WTC11 (cell line): ENCODE data around the gene SYNCRIP.

Experiments used
- CBFB ChIP-seq: sonication (generic); formaldehyde crosslinking; IDR thresholded peaks from 2 replicates; pipeline ENCODE4 v1.8.1; 2022; ENCODE audit warnings: mild to moderate bottlenecking, low read depth, missing genetic modification reagents
- CTCF ChIP-seq: fragments of 200-600 bp; IDR thresholded peaks from 2 replicates; pipeline ENCODE4 v1.8.0; 2022; ENCODE audit warnings: antibody characterized with exemption
- FOXK1 ChIP-seq: sonication (generic); formaldehyde crosslinking; IDR thresholded peaks from 2 replicates; pipeline ENCODE4 v1.8.0; 2022; ENCODE audit warnings: mild to moderate bottlenecking, moderate library complexity, missing genetic modification reagents
- GABPB1 ChIP-seq: sonication (generic); formaldehyde crosslinking; IDR thresholded peaks from 2 replicates; pipeline ENCODE4 v1.8.1; 2023; ENCODE audit warnings: mild to moderate bottlenecking, missing genetic modification reagents
- HMGXB4 ChIP-seq: sonication (generic); formaldehyde crosslinking; IDR thresholded peaks from 2 replicates; pipeline ENCODE4 v1.8.1; 2023; ENCODE audit warnings: mild to moderate bottlenecking, moderate library complexity, missing genetic modification reagents
- NFYB ChIP-seq: sonication (generic); formaldehyde crosslinking; conservative IDR thresholded peaks from 2 replicates; pipeline ENCODE4 v1.8.0; 2022; ENCODE audit warnings: low read depth, missing genetic modification reagents
- TP53 ChIP-seq: sonication (generic); formaldehyde crosslinking; IDR thresholded peaks from 2 replicates; pipeline ENCODE4 v1.8.1; 2023; ENCODE audit warnings: mild to moderate bottlenecking, missing genetic modification reagents
- USF1 ChIP-seq: sonication (generic); formaldehyde crosslinking; IDR thresholded peaks from 2 replicates; pipeline ENCODE4 v1.8.0; 2022; ENCODE audit warnings: mild to moderate bottlenecking, missing genetic modification reagents
- ZNF121 ChIP-seq: sonication (generic); formaldehyde crosslinking; IDR thresholded peaks from 2 replicates; pipeline ENCODE4 v1.8.0; 2023; ENCODE audit warnings: missing genetic modification reagents
- TF ChIP-seq, protein P1 (sequence below): sonication (generic); formaldehyde crosslinking; IDR thresholded peaks from 2 replicates; pipeline ENCODE4 v1.8.1; 2023; ENCODE audit warnings: mild to moderate bottlenecking, missing genetic modification reagents, moderate library complexity
- TF ChIP-seq, protein P2 (sequence below): sonication (generic); formaldehyde crosslinking; IDR thresholded peaks from 2 replicates; pipeline ENCODE4 v1.8.0; 2022; ENCODE audit warnings: mild to moderate bottlenecking, missing genetic modification reagents
- TF ChIP-seq, protein P3 (sequence below): sonication (generic); formaldehyde crosslinking; IDR thresholded peaks from 2 replicates; pipeline ENCODE4 v1.8.1; 2022; ENCODE audit warnings: low read depth, mild to moderate bottlenecking, moderate library complexity, missing genetic modification reagents, borderline replicate concordance
- TF ChIP-seq, protein P4 (sequence below): sonication (generic); formaldehyde crosslinking; IDR thresholded peaks from 2 replicates; pipeline ENCODE4 v1.8.0; 2022; ENCODE audit warnings: mild to moderate bottlenecking, missing genetic modification reagents
- TF ChIP-seq, protein P5 (sequence below): sonication (generic); formaldehyde crosslinking; IDR thresholded peaks from 2 replicates; pipeline ENCODE4 v1.8.1; 2022; ENCODE audit warnings: mild to moderate bottlenecking, moderate library complexity, missing genetic modification reagents

GRCh38 chr6:85628353-85628752, 14.3 kb downstream of the SYNCRIP start:
- TF ChIP-seq HMGXB4 (CRISPR knock-in tag) (no peak), CTCF (no peak), FOXK1 (no peak), TP53 (CRISPR knock-in tag) (no peak), ZNF121 (CRISPR knock-in tag) (no peak), CBFB (CRISPR knock-in tag) (no peak), NFYB (no peak), GABPB1 (CRISPR knock-in tag) (no peak), USF1 (CRISPR knock-in tag) (no peak)
- TF ChIP-seq, protein P1, sequence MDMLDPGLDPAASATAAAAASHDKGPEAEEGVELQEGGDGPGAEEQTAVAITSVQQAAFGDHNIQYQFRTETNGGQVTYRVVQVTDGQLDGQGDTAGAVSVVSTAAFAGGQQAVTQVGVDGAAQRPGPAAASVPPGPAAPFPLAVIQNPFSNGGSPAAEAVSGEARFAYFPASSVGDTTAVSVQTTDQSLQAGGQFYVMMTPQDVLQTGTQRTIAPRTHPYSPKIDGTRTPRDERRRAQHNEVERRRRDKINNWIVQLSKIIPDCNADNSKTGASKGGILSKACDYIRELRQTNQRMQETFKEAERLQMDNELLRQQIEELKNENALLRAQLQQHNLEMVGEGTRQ (CRISPR knock-in tag), result no peak
- TF ChIP-seq, protein P2, sequence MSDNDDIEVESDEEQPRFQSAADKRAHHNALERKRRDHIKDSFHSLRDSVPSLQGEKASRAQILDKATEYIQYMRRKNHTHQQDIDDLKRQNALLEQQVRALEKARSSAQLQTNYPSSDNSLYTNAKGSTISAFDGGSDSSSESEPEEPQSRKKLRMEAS (CRISPR knock-in tag), result no peak
- TF ChIP-seq, protein P3, sequence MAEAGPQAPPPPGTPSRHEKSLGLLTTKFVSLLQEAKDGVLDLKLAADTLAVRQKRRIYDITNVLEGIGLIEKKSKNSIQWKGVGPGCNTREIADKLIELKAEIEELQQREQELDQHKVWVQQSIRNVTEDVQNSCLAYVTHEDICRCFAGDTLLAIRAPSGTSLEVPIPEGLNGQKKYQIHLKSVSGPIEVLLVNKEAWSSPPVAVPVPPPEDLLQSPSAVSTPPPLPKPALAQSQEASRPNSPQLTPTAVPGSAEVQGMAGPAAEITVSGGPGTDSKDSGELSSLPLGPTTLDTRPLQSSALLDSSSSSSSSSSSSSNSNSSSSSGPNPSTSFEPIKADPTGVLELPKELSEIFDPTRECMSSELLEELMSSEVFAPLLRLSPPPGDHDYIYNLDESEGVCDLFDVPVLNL (CRISPR knock-in tag), result no peak
- TF ChIP-seq, protein P4, sequence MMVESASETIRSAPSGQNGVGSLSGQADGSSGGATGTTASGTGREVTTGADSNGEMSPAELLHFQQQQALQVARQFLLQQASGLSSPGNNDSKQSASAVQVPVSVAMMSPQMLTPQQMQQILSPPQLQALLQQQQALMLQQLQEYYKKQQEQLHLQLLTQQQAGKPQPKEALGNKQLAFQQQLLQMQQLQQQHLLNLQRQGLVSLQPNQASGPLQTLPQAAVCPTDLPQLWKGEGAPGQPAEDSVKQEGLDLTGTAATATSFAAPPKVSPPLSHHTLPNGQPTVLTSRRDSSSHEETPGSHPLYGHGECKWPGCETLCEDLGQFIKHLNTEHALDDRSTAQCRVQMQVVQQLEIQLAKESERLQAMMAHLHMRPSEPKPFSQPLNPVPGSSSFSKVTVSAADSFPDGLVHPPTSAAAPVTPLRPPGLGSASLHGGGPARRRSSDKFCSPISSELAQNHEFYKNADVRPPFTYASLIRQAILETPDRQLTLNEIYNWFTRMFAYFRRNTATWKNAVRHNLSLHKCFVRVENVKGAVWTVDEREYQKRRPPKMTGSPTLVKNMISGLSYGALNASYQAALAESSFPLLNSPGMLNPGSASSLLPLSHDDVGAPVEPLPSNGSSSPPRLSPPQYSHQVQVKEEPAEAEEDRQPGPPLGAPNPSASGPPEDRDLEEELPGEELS (CRISPR knock-in tag), result no peak
- TF ChIP-seq, protein P5, sequence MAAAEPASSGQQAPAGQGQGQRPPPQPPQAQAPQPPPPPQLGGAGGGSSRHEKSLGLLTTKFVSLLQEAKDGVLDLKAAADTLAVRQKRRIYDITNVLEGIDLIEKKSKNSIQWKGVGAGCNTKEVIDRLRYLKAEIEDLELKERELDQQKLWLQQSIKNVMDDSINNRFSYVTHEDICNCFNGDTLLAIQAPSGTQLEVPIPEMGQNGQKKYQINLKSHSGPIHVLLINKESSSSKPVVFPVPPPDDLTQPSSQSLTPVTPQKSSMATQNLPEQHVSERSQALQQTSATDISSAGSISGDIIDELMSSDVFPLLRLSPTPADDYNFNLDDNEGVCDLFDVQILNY, result no peak
